ENCODE measurements around the gene LINC01488. TPM values are rescaled to one million over a fixed set of nuclear protein-coding genes. Genes with fewer than 3 reads are reported as not detected.

Gene LINC01488
- total RNA-seq, 2 donors from 2014 or later = not detected

GRCh38 chr11:69501121-69501489 is 19.6 kb downstream of the LINC01488 start:
- no peaks in the 10 kb centered on the region for H3K27me3 ChIP-seq (replicated peaks; ENCODE audit: insufficient read depth)
- peaks cover 6 to 15% of the 10 kb centered on the region in 2 donors for H3K4me1 ChIP-seq (ENCODE audit: control insufficient read depth in 1 of 2, low read depth in 2 of 2)
- TF ChIP-seq CTCF (IDR thresholded peaks at IDR 0.05) = no peak
- H3K27ac ChIP-seq = no peak overlapping the region
- no peak for ATAC-seq (ENCODE audit: insufficient number of reproducible peaks, low FRiP score, low read depth)
- no peaks in the 10 kb centered on the region for H3K36me3 ChIP-seq
- H3K9me3 ChIP-seq = no peaks in the 10 kb centered on the region
- no peak overlapping the region for H3K4me3 ChIP-seq
- no peak for DNase-seq (ENCODE audit: low spot score)

GRCh38 chr11:69501891-69502860 is 20.7 kb downstream of the LINC01488 start:
- Histone ChIP-seq H3K27me3 (replicated peaks; ENCODE audit: insufficient read depth) (no peaks in the 10 kb centered on the region), H3K36me3 (no peaks in the 10 kb centered on the region), H3K9me3 (no peaks in the 10 kb centered on the region), H3K4me1 (ENCODE audit: control insufficient read depth in 1 of 2, low read depth in 2 of 2) (peaks cover 0 to 7% of the 10 kb centered on the region in 2 donors), H3K27ac (no peak overlapping the region), H3K4me3 (no peak overlapping the region)
- DNase-seq (ENCODE audit: low spot score) (no peak), ATAC-seq (ENCODE audit: insufficient number of reproducible peaks, low FRiP score, low read depth) (no peak)
- no peak for TF ChIP-seq CTCF (IDR thresholded peaks at IDR 0.05)

- H3K4me1 ChIP-seq (ENCODE audit: control insufficient read depth in 1 of 2, low read depth in 2 of 2) = no peaks in the 10 kb centered on the region
- H3K27ac ChIP-seq = no peak overlapping the region
- no peak overlapping the region for H3K4me3 ChIP-seq
- H3K9me3 ChIP-seq = no peaks in the 10 kb centered on the region
- TF ChIP-seq CTCF (IDR thresholded peaks at IDR 0.05) = no peak
- H3K27me3 ChIP-seq (replicated peaks; ENCODE audit: insufficient read depth) = no peaks in the 10 kb centered on the region
- DNase-seq (ENCODE audit: low spot score) (no peak), ATAC-seq (ENCODE audit: insufficient number of reproducible peaks, low FRiP score, low read depth) (no peak)
- H3K36me3 ChIP-seq = no peaks in the 10 kb centered on the region
These were observed 22.7 kb downstream of the LINC01488 start for GRCh38 chr11:69504127-69504526.

GRCh38 chr11:69504576-69505335 is 23.3 kb downstream of the LINC01488 start:
- H3K9me3 ChIP-seq = no peaks in the 10 kb centered on the region
- H3K27me3 ChIP-seq (replicated peaks; ENCODE audit: insufficient read depth) = no peaks in the 10 kb centered on the region
- H3K4me1 ChIP-seq (ENCODE audit: control insufficient read depth in 1 of 2, low read depth in 2 of 2) = no peaks in the 10 kb centered on the region
- no peak overlapping the region for H3K27ac ChIP-seq
- no peak for TF ChIP-seq CTCF (IDR thresholded peaks at IDR 0.05)
- ATAC-seq (ENCODE audit: insufficient number of reproducible peaks, low FRiP score, low read depth) (no peak), DNase-seq (ENCODE audit: low spot score) (no peak)
- H3K36me3 ChIP-seq = no peaks in the 10 kb centered on the region
- no peak overlapping the region for H3K4me3 ChIP-seq

GRCh38 chr11:69508974-69509373 is 27.5 kb downstream of the LINC01488 start:
- Histone ChIP-seq H3K4me1 (ENCODE audit: control insufficient read depth in 1 of 2, low read depth in 2 of 2) (no peaks in the 10 kb centered on the region), H3K27ac (no peak overlapping the region), H3K9me3 (no peaks in the 10 kb centered on the region), H3K27me3 (replicated peaks; ENCODE audit: insufficient read depth) (no peaks in the 10 kb centered on the region), H3K4me3 (no peak overlapping the region), H3K36me3 (no peaks in the 10 kb centered on the region)
- DNase-seq (ENCODE audit: low spot score) = no peak
- TF ChIP-seq CTCF (IDR thresholded peaks at IDR 0.05) = no peak
- ATAC-seq (ENCODE audit: insufficient number of reproducible peaks, low FRiP score, low read depth) = no peak
